Gastroesophageal sphincter (tissue), 4 donors: ENCODE measurements around the gene ASIC1. TPM values are rescaled to one million over a fixed set of nuclear protein-coding genes. Genes with fewer than 3 reads are reported as not detected.

Source experiments
- ATAC-seq: fragments of 150-250 bp; one replicate; pipeline ENCODE4 v1.9.1; 2016; ENCODE audit warnings: mild to moderate bottlenecking, moderate library complexity
- H3K27ac ChIP-seq, 4 donors: fragments of 200-600 bp; sonication (generic) in 3 of 4; 1 replicate in 3 of 4; 2 replicates in 1 of 4; pipeline ENCODE4 v1.5.1; 2016 to 2019
- H3K27me3 ChIP-seq: fragments of 200-600 bp; sonication (generic); one replicate; pipeline ENCODE4 v1.5.1; 2019
- H3K36me3 ChIP-seq, 2 donors: fragments of 200-600 bp; sonication (generic); one replicate each; pipeline ENCODE4 v1.5.1; 2019; ENCODE audit warnings: control low read depth in 1 of 2
- H3K4me1 ChIP-seq, 3 donors: fragments of 200-600 bp; sonication (generic); 1 replicate in 2 of 3; 2 replicates in 1 of 3; pipeline ENCODE4 v1.5.1; 2016 to 2019; ENCODE audit warnings: control low read depth in 2 of 3
- H3K4me3 ChIP-seq, 2 donors: fragments of 200-600 bp; sonication (generic); one replicate each; pipeline ENCODE4 v1.5.1; 2019; ENCODE audit warnings: mild to moderate bottlenecking in 1 of 2, moderate library complexity in 1 of 2
- H3K9me3 ChIP-seq, 3 donors: fragments of 200-600 bp; sonication (generic); one replicate each; pipeline ENCODE4 v1.5.1; 2017 to 2019; ENCODE audit warnings: control low read depth in 2 of 3
- EP300 ChIP-seq: sonication (generic); formaldehyde crosslinking; IDR thresholded peaks from one replicate; pipeline ENCODE4 v1.6.1; 2017; ENCODE audit warnings: antibody characterized with exemption, mild to moderate bottlenecking
- POLR2A ChIP-seq, 2 donors: fragments of 450-650 bp; IDR thresholded peaks; one replicate each; pipeline ENCODE4 v1.6.1; 2017; ENCODE audit warnings: antibody characterized with exemption in 2 of 2, mild to moderate bottlenecking in 2 of 2, moderate library complexity in 1 of 2
- POLR2AphosphoS5 ChIP-seq: sonication (generic); formaldehyde crosslinking; IDR thresholded peaks from one replicate; pipeline ENCODE4 v1.6.1; 2017; ENCODE audit warnings: antibody characterized with exemption
- WGBS, 2 donors: methylation state at CpG; one replicate each; pipeline ENCODE4 v1.1.5; 2018; ENCODE audit warnings: low coverage in 1 of 2; 5-methylcytosine and 5-hydroxymethylcytosine counted together
- total RNA-seq, 4 donors: library from RNA; depleted of rRNA; stranded (reverse); fragments of >200 nt; gene quantifications; one replicate each; pipeline ENCODE4 v1.1.0, GENCODE V29; 2016
- TF ChIP-seq, protein P1 (sequence below), 4 experiments: fragments of 200-600 bp in 2 of 4; fragments of 450-650 bp in 2 of 4; sonication (generic) in 1 of 4; IDR thresholded peaks; one replicate each; pipeline ENCODE4 v1.5.1; 2017 to 2019; ENCODE audit warnings: antibody characterized with exemption in 4 of 4, mild to moderate bottlenecking in 2 of 4, moderate library complexity in 2 of 4

Gene ASIC1
- total RNA-seq, 4 donors from 2014 or later: 0.82 to 4.9 (median 3.1) TPM

DNA sequence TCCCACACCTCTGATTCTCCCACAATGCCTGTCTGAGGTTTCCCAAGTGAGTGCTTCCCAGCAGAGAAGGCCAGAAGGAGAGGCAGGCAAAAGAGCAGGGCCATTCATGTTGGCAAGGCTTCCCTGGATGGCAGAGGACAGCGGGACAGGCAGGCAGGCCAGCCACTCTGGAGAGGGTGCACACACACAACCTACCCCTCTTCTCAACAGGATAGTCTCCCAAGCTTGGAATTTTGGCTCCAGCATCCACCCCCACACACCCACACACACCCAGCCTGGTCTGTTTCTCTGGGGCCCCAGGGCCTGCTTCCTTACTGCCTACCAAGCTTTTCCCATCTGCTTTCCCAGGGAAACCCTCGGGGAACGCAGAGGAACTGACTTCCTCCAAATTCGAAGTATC is 16.7 kb upstream of the ASIC1 start:
- Histone ChIP-seq H3K4me1 (no peaks in the 10 kb centered on the region), H3K27me3 (no peaks in the 10 kb centered on the region), H3K4me3 (no peak overlapping the region), H3K36me3 (no peaks in the 10 kb centered on the region), H3K27ac (no peak overlapping the region), H3K9me3 (no peaks in the 10 kb centered on the region)
- whole genome bisulfite sequencing, 2 donors: 17 to 40% methylated on average over 1 of the region's 4 CpGs
- no peak for ATAC-seq
- TF ChIP-seq POLR2AphosphoS5 (no peak), POLR2A (IDR thresholded peaks at IDR 0.05) (no peak), EP300 (no peak)
- TF ChIP-seq, protein P1, sequence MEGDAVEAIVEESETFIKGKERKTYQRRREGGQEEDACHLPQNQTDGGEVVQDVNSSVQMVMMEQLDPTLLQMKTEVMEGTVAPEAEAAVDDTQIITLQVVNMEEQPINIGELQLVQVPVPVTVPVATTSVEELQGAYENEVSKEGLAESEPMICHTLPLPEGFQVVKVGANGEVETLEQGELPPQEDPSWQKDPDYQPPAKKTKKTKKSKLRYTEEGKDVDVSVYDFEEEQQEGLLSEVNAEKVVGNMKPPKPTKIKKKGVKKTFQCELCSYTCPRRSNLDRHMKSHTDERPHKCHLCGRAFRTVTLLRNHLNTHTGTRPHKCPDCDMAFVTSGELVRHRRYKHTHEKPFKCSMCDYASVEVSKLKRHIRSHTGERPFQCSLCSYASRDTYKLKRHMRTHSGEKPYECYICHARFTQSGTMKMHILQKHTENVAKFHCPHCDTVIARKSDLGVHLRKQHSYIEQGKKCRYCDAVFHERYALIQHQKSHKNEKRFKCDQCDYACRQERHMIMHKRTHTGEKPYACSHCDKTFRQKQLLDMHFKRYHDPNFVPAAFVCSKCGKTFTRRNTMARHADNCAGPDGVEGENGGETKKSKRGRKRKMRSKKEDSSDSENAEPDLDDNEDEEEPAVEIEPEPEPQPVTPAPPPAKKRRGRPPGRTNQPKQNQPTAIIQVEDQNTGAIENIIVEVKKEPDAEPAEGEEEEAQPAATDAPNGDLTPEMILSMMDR (IDR thresholded peaks at IDR 0.05): no peak

DNA sequence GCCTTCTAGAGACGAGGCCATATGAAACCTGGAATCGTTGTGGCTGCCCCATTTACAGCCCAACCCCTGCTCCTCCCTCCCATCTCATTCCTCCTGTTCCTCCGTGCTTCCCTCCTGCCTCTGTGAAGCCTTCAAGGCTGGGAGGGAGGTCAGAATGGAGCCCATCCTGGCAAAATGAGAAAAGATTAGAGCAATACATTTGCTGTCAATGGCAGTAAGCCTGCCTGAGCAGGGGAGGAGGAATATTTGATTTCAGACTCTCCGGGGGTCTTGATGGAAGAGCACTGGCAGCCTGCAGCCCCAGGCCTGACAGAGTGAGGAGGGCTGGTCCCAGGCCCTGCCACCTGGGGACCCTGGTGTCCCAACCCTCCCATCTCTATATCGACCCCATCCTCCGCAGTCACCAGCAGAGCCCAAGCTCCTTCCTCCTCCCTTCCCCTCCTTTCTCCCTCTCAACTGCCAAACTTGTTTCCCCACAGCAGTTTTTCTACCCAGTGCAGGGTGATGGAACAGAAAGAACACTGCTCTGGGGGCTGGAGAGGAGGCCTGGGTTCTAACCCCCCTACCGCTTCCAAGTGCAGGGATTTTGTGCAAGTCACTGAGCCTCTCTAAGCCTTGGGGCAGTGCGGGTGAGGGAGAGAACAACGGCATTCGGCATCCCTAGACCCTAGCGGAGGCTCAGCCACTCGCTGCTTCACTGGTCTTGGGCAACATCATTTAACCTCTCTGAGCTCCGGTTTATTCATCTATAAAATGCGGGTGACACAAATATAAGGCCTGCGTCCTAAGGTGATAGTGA is 16.1 kb upstream of the ASIC1 start:
- ATAC-seq: no peak
- Histone ChIP-seq H3K4me1 (no peaks in the 10 kb centered on the region), H3K9me3 (no peaks in the 10 kb centered on the region), H3K4me3 (no peak overlapping the region), H3K36me3 (no peaks in the 10 kb centered on the region), H3K27me3 (no peaks in the 10 kb centered on the region), H3K27ac (no peak overlapping the region)
- 59 to 85% methylated on average over 4 to 5 of the region's 15 CpGs for WGBS, 2 donors
- no peak for TF ChIP-seq POLR2A (IDR thresholded peaks at IDR 0.05)
- TF ChIP-seq, protein P1 (IDR thresholded peaks at IDR 0.05): no peak
- TF ChIP-seq EP300: no peak
- TF ChIP-seq POLR2AphosphoS5: no peak

DNA sequence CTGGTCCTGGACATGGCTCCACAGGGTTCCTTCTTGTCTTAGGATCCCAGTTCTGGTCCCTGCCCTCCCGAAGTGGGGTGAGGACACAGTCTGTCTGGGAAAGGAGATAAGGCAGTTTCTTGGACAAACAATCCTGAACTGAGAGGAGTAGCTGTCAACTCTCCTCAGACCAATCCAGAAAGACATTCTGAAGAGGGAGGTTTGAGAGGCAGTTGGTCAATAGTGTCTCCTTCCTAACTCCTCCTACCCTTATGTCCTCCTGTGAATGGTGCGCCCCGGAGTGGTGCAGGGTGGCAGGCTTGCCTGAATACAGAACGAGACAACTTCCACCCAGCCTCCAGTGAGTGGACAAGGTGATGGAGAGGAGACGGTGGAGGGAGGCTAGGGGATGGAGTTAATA is 15.4 kb upstream of the ASIC1 start:
- Histone ChIP-seq H3K27ac (no peak overlapping the region), H3K9me3 (no peaks in the 10 kb centered on the region), H3K36me3 (no peaks in the 10 kb centered on the region), H3K27me3 (no peaks in the 10 kb centered on the region), H3K4me1 (no peaks in the 10 kb centered on the region), H3K4me3 (no peak overlapping the region)
- 92% methylated on average over 5 of the region's 5 CpGs; no CpG with 5 or more reads in 1 of the 2 donors for WGBS, 2 donors
- TF ChIP-seq, protein P1 (IDR thresholded peaks at IDR 0.05): no peak
- TF ChIP-seq POLR2A (IDR thresholded peaks at IDR 0.05) (no peak), EP300 (no peak), POLR2AphosphoS5 (no peak)
- no peak for ATAC-seq

DNA sequence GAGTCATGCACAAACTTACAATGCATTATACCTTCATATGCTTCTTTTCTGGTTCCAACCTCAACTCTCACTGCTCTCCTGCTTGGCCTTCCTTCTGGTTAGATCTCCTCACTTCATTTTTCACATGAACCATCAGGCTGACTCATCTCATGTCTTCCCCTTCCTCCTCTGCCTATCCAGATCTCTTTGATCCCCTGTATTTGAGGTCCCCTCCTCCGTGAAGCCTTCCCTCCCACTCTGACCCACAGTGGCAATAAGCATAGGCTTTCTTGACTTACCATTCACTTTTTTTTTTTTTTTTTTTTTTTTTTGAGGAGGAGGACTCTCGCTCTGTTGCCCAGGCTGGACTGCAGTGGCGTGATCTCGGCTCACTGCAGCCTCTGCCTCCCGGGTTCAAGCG is 14.7 kb upstream of the ASIC1 start:
- Histone ChIP-seq H3K4me3 (no peak overlapping the region), H3K9me3 (no peaks in the 10 kb centered on the region), H3K4me1 (no peaks in the 10 kb centered on the region), H3K27me3 (no peaks in the 10 kb centered on the region), H3K27ac (no peak overlapping the region), H3K36me3 (no peaks in the 10 kb centered on the region)
- no peak for ATAC-seq
- WGBS, 2 donors: 64 to 86% methylated on average over 1 to 3 of the region's 6 CpGs
- no peak for TF ChIP-seq EP300
- no peak for TF ChIP-seq POLR2A (IDR thresholded peaks at IDR 0.05)
- TF ChIP-seq, protein P1 (IDR thresholded peaks at IDR 0.05): no peak
- TF ChIP-seq POLR2AphosphoS5: no peak

DNA sequence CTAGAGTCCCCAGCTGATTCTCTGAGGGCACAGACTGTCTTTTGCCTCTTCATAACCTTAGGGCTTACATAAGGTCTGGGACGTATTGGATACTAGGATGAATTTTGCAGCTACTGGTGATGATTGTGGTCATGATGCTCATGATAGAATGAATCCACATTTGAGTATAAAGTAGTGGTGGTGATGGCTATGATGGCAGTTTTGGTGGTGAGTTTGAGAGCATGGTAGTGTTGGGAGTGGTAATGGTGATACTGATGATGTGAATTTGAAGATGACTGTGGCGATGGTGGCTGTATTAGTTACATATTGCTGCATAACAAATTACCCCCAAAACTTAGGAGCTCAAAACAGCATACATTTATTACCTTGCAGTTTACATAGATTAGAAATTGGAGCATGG is 14.1 kb upstream of the ASIC1 start:
- ATAC-seq: no peak
- no peaks in the 10 kb centered on the region for H3K9me3 ChIP-seq
- no peaks in the 10 kb centered on the region for H3K4me1 ChIP-seq
- no peaks in the 10 kb centered on the region for H3K36me3 ChIP-seq
- H3K27ac ChIP-seq: no peak overlapping the region
- no peak overlapping the region for H3K4me3 ChIP-seq
- 93 to 100% methylated on average over 1 to 2 of the region's 2 CpGs for WGBS, 2 donors
- H3K27me3 ChIP-seq: peaks cover under 1% of the 10 kb centered on the region
- TF ChIP-seq POLR2AphosphoS5 (no peak), POLR2A (IDR thresholded peaks at IDR 0.05) (no peak), EP300 (no peak)
- TF ChIP-seq, protein P1 (IDR thresholded peaks at IDR 0.05): no peak
